Muscle layer of colon (tissue), 2 donors: ENCODE data around the gene MPND.

Experiments
- H3K27ac ChIP-seq: one replicate; pipeline ENCODE4 v1.7.0; 2013; ENCODE audit warnings: low read depth, mild to moderate bottlenecking, low read length, moderate library complexity
- H3K27me3 ChIP-seq, 2 donors: one replicate each; pipeline ENCODE4 v1.7.0; 2013; ENCODE audit warnings: low read length in 2 of 2, mild to moderate bottlenecking in 2 of 2; ENCODE audit not compliant: insufficient read depth in 2 of 2, control insufficient read depth in 1 of 2
- H3K36me3 ChIP-seq: one replicate; pipeline ENCODE4 v1.7.0; 2013; ENCODE audit warnings: mild to moderate bottlenecking, low read length; ENCODE audit not compliant: insufficient read depth
- H3K4me1 ChIP-seq: one replicate; pipeline ENCODE4 v1.7.0; 2013; ENCODE audit warnings: mild to moderate bottlenecking, low read length; ENCODE audit not compliant: insufficient read depth
- H3K4me3 ChIP-seq, 2 donors: one replicate each; pipeline ENCODE4 v1.7.0; 2013; ENCODE audit warnings: low read length in 2 of 2, low read depth in 1 of 2, mild to moderate bottlenecking in 1 of 2, moderate library complexity in 1 of 2
- H3K9ac ChIP-seq: one replicate; pipeline ENCODE4 v1.7.0; 2013; ENCODE audit warnings: low read length
- H3K9me3 ChIP-seq: one replicate; pipeline ENCODE4 v1.7.0; 2013; ENCODE audit warnings: mild to moderate bottlenecking, low read length
- donor health status: abdominal sarcoma.
- donor health status: Adenocarcinoma of cecum.

The MPND gene

GRCh38 chr19:4362831-4363545 is 19.6 kb downstream of the MPND start:
- Histone ChIP-seq H3K9ac (no peak overlapping the region), H3K27ac (no peak overlapping the region), H3K4me1 (peaks cover 6% of the 10 kb centered on the region), H3K4me3 (no peak overlapping the region), H3K36me3 (peaks cover 57% of the 10 kb centered on the region), H3K27me3 (no peaks in the 10 kb centered on the region), H3K9me3 (no peaks in the 10 kb centered on the region)

- Histone ChIP-seq H3K27ac (no peak overlapping the region), H3K36me3 (peaks cover 55% of the 10 kb centered on the region), H3K4me1 (peaks cover 13% of the 10 kb centered on the region)
Observed at GRCh38 chr19:4363571-4364304, 20.4 kb downstream of the MPND start.

GRCh38 chr19:4365341-4365740 is 22.0 kb downstream of the MPND start:
- Histone ChIP-seq H3K4me1 (peaks cover 25% of the 10 kb centered on the region), H3K27ac (no peak overlapping the region), H3K36me3 (peaks cover 39% of the 10 kb centered on the region), H3K27me3 (no peaks in the 10 kb centered on the region), H3K9me3 (no peaks in the 10 kb centered on the region), H3K9ac (no peak overlapping the region), H3K4me3 (no peak overlapping the region)

More at GRCh38 chr19:4363571-4364304, 20.4 kb downstream of the MPND start:
- H3K4me3 ChIP-seq, result no peak overlapping the region
- H3K9ac ChIP-seq, result no peak overlapping the region
- H3K9me3 ChIP-seq, result no peaks in the 10 kb centered on the region
- no peaks in the 10 kb centered on the region for H3K27me3 ChIP-seq

GRCh38 chr19:4365791-4366665 is 22.7 kb downstream of the MPND start:
- no peaks in the 10 kb centered on the region for H3K27me3 ChIP-seq
- peaks cover 38% of the 10 kb centered on the region for H3K36me3 ChIP-seq
- peaks cover 31% of the 10 kb centered on the region for H3K4me1 ChIP-seq
- H3K4me3 ChIP-seq, result no peak overlapping the region
- H3K9ac ChIP-seq, result no peak overlapping the region
- H3K9me3 ChIP-seq, result no peaks in the 10 kb centered on the region
- H3K27ac ChIP-seq, result no peak overlapping the region

GRCh38 chr19:4366666-4367335 is 23.4 kb downstream of the MPND start:
- Histone ChIP-seq H3K9ac (no peak overlapping the region), H3K36me3 (peaks cover 38% of the 10 kb centered on the region), H3K4me1 (peaks cover 38% of the 10 kb centered on the region), H3K9me3 (no peaks in the 10 kb centered on the region), H3K27ac (no peak overlapping the region), H3K27me3 (no peaks in the 10 kb centered on the region), H3K4me3 (no peak overlapping the region)

GRCh38 chr19:4367336-4367723 is 24.0 kb downstream of the MPND start:
- Histone ChIP-seq H3K4me1 (peaks cover 43% of the 10 kb centered on the region), H3K36me3 (peaks cover 34% of the 10 kb centered on the region), H3K9me3 (no peaks in the 10 kb centered on the region), H3K9ac (no peak overlapping the region), H3K27ac (no peak overlapping the region), H3K27me3 (no peaks in the 10 kb centered on the region), H3K4me3 (no peak overlapping the region)

GRCh38 chr19:4367781-4368127 is 24.4 kb downstream of the MPND start:
- H3K4me3 ChIP-seq, result no peak overlapping the region
- no peaks in the 10 kb centered on the region for H3K9me3 ChIP-seq
- no peaks in the 10 kb centered on the region for H3K27me3 ChIP-seq
- no peak overlapping the region for H3K27ac ChIP-seq
- H3K36me3 ChIP-seq, result peaks cover 30% of the 10 kb centered on the region
- no peak overlapping the region for H3K9ac ChIP-seq
- H3K4me1 ChIP-seq, result peaks cover 47% of the 10 kb centered on the region

- Histone ChIP-seq H3K27me3 (no peaks in the 10 kb centered on the region), H3K27ac (no peak overlapping the region), H3K4me3 (no peak overlapping the region), H3K36me3 (peaks cover 24% of the 10 kb centered on the region), H3K9ac (no peak overlapping the region), H3K9me3 (no peaks in the 10 kb centered on the region), H3K4me1 (peaks cover 52% of the 10 kb centered on the region)
Observed at GRCh38 chr19:4368128-4368820, 24.9 kb downstream of the MPND start.

- Histone ChIP-seq H3K27me3 (no peaks in the 10 kb centered on the region), H3K36me3 (peaks cover 16% of the 10 kb centered on the region), H3K9me3 (no peaks in the 10 kb centered on the region), H3K27ac (peak overlapping the region; percentile 6), H3K4me3 (peak overlapping the region in 1 of 2 donors; percentile 5), H3K4me1 (peaks cover 62% of the 10 kb centered on the region), H3K9ac (no peak overlapping the region)
Observed at GRCh38 chr19:4369109-4369887, 25.9 kb downstream of the MPND start.

- Histone ChIP-seq H3K9me3 (no peaks in the 10 kb centered on the region), H3K4me3 (peak overlapping the region in 1 of 2 donors; percentile 5), H3K9ac (no peak overlapping the region), H3K27ac (peak overlapping the region; percentile 6), H3K36me3 (peaks cover 16% of the 10 kb centered on the region), H3K4me1 (peaks cover 68% of the 10 kb centered on the region), H3K27me3 (no peaks in the 10 kb centered on the region)
Observed at GRCh38 chr19:4369888-4370260, 26.5 kb downstream of the MPND start.
